GM18502 (cell line): Measurements from ENCODE around the gene FGD2.

Experiments used
- ATAC-seq: cut with Tn5 transposase; IDR thresholded peaks from one replicate; pipeline ENCODE4 v1.9.1; 2021; ENCODE audit warnings: mild to moderate bottlenecking; ENCODE audit not compliant: unreplicated experiment, poor library complexity

Gene FGD2

GRCh38 chr6:37005061-37005810, at the start of gene FGD2:
Gene FGD2, plus strand, starts transcription at chr6:37005655. Its CDS starts 163 bp downstream, at chr6:37005818.
- ATAC-seq = peak; percentile 62

DNA sequence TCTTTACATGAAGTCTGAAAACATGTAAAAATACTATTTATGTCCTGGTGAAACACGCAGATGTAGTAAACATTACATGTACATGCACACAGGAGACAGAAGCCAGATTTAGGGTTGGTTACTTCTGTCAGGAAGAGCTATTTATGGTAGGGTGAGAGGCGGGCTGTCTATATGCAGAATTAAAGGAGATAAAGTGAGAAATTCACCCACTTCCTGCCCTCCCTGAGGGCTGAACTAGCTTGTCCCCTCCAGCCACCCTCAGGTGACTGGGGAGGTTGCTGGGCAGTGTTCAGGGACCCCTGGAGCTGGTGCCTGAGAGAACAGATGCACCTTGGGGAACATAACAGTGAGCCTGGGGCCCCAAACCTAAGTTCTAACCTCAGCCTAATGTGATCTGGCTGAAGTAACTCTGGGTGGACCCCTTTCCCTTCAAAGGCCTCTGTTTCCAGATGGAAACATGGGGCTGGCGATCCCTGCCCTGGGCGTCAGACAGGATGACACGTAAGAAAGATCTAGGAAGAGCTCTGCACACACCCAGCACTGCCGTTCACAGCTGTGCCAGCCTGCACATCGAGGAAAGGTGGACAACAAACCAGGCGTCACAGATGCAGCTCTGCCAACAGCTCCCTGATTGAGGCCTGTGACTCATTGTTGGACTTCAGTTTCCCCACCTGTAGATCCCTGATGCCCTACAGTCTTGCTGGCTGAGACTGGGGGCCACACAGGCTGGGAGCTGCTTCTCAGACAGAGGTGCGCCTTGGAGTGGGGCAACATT, 49.6 kb upstream of the FGD2 start:
- no peak for ATAC-seq

DNA sequence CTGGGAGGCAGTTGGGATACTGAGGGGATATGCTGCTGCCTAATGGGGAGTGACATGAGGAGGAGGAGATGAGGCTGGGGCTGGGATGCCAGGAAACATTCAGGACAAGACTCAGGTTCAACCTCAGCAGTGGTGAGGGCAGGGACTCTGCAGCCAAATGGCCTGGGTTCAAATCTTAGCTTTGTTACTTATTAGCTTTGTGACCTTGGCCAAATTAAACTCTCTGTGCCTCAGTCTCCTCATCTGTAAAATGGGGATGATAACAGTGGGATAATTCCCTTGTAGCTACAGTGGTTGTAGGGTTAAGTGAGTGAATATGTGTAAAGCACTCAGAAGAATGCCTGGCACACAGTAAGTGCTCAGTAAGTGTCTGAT, 49.0 kb upstream of the FGD2 start:
- no peak for ATAC-seq

DNA sequence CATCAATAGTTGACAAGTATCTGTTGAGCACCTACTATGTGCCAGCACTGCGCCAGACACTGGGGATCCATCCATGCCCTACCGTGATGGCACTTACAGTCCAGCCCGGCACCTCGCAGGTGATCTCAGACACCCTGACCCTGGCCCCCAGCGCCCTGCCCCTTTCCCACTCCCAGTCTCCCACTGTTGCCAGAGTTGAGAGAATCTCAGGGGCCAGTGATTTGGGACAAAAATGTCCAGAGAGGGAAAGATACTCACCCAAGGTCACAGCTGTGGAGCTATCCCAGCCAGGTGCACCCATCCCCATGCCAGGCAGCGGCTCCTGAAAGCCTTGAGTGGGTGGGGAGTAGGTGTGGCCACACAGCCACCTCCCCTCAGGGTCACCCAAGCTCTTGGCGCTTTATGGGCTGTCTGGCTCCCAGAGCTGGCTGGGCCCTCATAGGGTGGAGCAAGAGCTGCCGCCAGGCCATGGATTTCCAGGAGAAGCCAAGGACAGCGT, 47.6 kb upstream of the FGD2 start:
- ATAC-seq = no peak

- no peak for ATAC-seq
Observed at GRCh38 chr6:36958775-36959554, 46.5 kb upstream of the FGD2 start.

DNA sequence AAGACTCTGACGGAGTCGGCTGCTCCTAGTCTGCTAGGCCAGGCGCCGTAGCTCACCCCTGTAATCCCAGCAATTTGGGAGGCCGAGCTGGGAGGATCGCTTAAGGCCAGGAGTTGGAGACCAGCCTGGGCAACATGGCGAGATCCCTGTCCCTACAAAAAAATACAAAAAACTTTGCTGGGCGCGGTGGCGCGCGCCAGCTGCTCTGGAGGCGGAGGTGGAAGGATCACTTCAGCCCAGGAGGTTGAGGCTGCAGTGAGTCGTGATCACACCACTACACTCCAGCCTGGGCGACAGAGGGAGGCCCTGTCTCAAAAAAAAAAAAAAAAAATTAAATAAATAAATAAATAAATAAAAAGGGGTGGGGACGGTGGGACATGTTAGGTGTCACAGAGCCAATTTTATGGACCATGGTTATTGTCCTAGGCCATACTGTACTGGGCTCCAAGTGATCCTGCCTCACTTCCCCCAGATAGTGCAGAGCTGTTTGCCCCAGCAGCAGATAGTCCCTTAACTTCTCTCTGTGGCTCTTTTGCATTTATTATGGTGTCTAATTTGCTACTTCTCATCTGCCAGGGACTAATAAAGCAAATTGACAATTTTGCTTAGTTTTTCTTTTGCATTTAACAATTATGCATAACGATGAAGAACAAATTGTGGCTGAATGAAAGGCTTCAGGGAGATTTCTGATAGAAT, 45.8 kb upstream of the FGD2 start:
- ATAC-seq = no peak

GRCh38 chr6:36961441-36962435, 43.7 kb upstream of the FGD2 start:
- no peak for ATAC-seq

- ATAC-seq = no peak
Observed at GRCh38 chr6:36962874-36963273, 42.6 kb upstream of the FGD2 start.

DNA sequence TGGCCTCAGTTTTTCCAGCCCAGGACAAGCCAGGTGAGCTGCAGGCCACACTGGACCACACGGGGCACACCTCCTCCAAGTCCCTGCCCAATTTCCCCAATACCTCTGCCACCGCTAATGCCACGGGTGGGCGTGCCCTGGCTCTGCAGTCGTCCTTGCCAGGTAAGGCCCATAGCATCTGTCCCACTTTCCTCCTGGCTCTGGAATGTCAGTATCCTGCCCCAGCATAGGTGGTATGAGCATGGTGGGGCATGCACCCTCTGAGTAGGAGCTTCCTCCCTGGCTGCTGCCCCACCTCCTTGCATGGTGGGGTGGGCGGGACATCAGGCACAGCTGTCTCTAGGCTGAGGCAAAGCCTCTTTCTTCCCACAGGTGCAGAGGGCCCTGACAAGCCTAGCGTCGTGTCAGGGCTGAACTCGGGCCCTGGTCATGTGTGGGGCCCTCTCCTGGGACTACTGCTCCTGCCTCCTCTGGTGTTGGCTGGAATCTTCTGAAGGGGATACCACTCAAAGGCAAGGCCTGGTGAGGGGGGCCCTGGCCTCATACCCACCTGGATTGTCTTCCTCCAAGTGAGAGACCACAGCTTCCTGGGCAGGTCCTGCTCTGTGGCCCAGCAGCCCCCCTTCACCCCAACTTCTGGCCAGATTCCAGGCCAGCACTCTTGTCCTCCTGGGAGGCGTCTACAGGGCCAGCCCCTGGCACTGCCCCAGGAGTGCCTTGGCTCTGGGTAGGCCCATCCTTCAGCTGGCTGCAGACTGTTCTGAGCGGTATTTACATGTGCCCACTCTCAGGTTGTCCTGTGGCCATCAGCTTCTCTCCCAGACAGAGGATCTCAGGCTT, 41.8 kb upstream of the FGD2 start:
- ATAC-seq = no peak

GRCh38 chr6:36964349-36964748, 41.1 kb upstream of the FGD2 start:
- no peak for ATAC-seq

GRCh38 chr6:36964908-36965307, 40.5 kb upstream of the FGD2 start:
- ATAC-seq = no peak

GRCh38 chr6:36967301-36967700, 38.2 kb upstream of the FGD2 start:
- no peak for ATAC-seq

GRCh38 chr6:36967757-36968156, 37.7 kb upstream of the FGD2 start:
- no peak for ATAC-seq

GRCh38 chr6:36968266-36968977, 37.0 kb upstream of the FGD2 start:
- no peak for ATAC-seq

DNA sequence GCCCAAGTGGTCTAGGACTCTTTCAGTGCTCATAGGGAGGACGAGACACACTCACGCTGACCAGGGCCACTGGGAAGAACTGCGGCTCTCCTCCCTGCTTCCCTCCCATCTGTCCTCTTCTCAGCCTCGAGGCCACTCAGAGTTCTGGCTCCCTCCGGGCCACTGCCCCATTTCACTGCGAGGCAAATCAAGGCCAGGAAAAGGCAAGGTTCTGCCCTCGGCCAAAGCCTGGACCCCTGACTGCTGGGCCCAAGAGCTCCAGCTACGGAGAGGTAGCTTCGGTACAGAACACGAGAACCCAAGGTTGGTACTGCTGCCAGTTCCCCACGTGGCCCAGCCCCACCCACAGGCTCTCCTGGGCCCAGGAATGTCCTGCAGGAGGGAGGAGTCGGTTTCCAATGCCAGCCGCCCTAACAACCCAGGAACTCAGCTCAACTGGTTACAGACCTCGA, 36.2 kb upstream of the FGD2 start:
- no peak for ATAC-seq

DNA sequence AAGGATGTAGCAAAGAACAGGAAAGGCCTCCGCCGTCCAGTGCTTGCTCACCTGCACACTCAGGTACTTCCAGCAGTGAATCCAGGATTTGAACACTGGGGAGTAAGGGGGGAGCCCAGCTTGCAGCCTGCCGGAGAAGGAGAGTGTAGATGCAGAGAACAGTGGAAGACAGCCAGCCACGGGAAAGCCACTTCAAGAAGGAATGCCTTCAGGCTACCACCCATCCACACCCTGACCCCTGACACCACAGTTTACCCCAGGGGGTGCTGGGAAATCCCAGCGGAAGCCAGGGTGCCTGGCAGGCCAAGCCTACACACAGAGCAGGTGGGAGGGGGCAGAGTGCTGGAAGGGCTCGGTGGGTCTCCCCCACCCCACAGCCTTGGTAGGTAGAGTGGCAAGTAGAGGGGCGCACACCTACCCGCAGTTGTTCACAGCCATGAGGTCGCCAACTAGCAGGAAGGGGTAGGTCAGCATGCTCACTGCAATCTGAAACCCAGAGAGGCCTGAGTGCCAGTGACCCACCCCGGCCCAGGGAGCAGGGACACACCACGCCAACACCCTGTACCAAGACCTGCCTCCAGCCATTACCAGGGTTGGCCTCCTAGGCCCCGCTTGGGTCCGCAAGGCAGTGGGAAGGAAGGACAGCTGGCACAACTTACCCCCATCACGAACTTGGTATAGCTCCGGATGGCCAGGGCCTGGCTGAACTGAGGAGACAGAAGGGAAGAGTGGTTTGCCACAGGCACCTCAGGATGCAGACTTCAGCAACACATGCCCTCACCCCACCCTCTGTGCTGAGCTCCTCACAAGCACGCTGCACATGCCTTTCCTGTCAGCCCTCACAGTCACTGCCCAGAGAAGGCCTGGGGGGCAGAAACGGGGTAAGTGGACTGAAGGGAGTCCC, 35.2 kb upstream of the FGD2 start:
- no peak for ATAC-seq
